ENCODE data around the gene GALNT1. TPM values are rescaled to one million over a fixed set of nuclear protein-coding genes. Genes with fewer than 3 reads are reported as not detected.

GALNT1 gene
- total and polyA plus RNA-seq, 9 of the 15 experiments (the other 6 are each of a cell fraction or from before 2014, with no cell fraction given) = 14.4 to 54.1 (median 36.6) TPM

DNA sequence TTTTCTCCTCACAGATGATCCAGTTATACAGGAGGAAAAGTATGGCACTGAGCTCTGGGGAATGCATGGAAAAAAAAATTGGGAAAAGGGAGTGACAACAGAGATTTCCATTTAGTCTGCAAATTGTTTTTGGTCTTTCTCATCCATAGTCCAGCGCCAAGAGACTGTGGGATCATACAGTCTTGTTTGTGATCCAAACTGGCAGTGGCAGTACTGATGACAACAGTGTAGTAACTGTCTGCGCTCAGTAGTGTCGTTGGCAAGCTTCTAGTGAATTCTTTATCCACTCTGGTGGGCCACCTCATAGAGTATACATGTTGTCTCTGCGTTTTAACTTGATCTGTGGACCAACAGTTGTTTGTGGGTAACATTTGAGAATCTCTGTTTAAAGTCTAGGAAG, 37.9 kb downstream of the GALNT1 start (continued):
- TF ChIP-seq, protein P1, sequence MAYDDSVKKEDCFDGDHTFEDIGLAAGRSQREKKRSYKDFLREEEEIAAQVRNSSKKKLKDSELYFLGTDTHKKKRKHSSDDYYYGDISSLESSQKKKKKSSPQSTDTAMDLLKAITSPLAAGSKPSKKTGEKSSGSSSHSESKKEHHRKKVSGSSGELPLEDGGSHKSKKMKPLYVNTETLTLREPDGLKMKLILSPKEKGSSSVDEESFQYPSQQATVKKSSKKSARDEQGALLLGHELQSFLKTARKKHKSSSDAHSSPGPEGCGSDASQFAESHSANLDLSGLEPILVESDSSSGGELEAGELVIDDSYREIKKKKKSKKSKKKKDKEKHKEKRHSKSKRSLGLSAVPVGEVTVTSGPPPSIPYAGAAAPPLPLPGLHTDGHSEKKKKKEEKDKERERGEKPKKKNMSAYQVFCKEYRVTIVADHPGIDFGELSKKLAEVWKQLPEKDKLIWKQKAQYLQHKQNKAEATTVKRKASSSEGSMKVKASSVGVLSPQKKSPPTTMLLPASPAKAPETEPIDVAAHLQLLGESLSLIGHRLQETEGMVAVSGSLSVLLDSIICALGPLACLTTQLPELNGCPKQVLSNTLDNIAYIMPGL (CRISPR knock-in tag; IDR thresholded peaks at IDR 0.05) = no peak
- TF ChIP-seq, protein P2, sequence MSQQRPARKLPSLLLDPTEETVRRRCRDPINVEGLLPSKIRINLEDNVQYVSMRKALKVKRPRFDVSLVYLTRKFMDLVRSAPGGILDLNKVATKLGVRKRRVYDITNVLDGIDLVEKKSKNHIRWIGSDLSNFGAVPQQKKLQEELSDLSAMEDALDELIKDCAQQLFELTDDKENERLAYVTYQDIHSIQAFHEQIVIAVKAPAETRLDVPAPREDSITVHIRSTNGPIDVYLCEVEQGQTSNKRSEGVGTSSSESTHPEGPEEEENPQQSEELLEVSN (IDR thresholded peaks at IDR 0.05; ENCODE audit: borderline replicate concordance in 1 of 2, extremely low read depth in 1 of 2, insufficient read depth in 1 of 2, insufficient read length in 1 of 2, low read depth in 1 of 2, low read length in 1 of 2, poor library complexity in 1 of 2, severe bottlenecking in 1 of 2) = no peak
- TF ChIP-seq, protein P3, sequence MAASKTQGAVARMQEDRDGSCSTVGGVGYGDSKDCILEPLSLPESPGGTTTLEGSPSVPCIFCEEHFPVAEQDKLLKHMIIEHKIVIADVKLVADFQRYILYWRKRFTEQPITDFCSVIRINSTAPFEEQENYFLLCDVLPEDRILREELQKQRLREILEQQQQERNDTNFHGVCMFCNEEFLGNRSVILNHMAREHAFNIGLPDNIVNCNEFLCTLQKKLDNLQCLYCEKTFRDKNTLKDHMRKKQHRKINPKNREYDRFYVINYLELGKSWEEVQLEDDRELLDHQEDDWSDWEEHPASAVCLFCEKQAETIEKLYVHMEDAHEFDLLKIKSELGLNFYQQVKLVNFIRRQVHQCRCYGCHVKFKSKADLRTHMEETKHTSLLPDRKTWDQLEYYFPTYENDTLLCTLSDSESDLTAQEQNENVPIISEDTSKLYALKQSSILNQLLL (CRISPR knock-in tag; IDR thresholded peaks at IDR 0.05; ENCODE audit: borderline replicate concordance) = no peak
- no peak for TF ChIP-seq ZNF324 (CRISPR knock-in tag; IDR thresholded peaks at IDR 0.05)
- TF ChIP-seq, protein P4, sequence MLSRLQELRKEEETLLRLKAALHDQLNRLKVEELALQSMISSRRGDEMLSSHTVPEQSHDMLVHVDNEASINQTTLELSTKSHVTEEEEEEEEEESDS (CRISPR knock-in tag; IDR thresholded peaks at IDR 0.05) = no peak
- no peak for TF ChIP-seq HCFC1 (IDR thresholded peaks at IDR 0.05; ENCODE audit: low read depth, low read length)
- TF ChIP-seq HDGF (IDR thresholded peaks at IDR 0.05) = no peak
- TF ChIP-seq, protein P5, sequence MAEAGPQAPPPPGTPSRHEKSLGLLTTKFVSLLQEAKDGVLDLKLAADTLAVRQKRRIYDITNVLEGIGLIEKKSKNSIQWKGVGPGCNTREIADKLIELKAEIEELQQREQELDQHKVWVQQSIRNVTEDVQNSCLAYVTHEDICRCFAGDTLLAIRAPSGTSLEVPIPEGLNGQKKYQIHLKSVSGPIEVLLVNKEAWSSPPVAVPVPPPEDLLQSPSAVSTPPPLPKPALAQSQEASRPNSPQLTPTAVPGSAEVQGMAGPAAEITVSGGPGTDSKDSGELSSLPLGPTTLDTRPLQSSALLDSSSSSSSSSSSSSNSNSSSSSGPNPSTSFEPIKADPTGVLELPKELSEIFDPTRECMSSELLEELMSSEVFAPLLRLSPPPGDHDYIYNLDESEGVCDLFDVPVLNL (CRISPR knock-in tag; IDR thresholded peaks at IDR 0.05; ENCODE audit: low read depth) = no peak
- TF ChIP-seq, protein P6, sequence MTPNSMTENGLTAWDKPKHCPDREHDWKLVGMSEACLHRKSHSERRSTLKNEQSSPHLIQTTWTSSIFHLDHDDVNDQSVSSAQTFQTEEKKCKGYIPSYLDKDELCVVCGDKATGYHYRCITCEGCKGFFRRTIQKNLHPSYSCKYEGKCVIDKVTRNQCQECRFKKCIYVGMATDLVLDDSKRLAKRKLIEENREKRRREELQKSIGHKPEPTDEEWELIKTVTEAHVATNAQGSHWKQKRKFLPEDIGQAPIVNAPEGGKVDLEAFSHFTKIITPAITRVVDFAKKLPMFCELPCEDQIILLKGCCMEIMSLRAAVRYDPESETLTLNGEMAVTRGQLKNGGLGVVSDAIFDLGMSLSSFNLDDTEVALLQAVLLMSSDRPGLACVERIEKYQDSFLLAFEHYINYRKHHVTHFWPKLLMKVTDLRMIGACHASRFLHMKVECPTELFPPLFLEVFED (CRISPR knock-in tag; conservative IDR thresholded peaks at IDR 0.05) = no peak
- TF ChIP-seq ZC3H11A (IDR thresholded peaks at IDR 0.05; ENCODE audit: low read depth, low read length) = no peak

Measured in K562 (cell line).